ENCODE results near the gene VWC2.
"Not testable (repeated sequence)": the region's sequence is repeated elsewhere in the genome, so short reads cannot be mapped to it uniquely, and the experiment has no call there.

The VWC2 gene

DNA sequence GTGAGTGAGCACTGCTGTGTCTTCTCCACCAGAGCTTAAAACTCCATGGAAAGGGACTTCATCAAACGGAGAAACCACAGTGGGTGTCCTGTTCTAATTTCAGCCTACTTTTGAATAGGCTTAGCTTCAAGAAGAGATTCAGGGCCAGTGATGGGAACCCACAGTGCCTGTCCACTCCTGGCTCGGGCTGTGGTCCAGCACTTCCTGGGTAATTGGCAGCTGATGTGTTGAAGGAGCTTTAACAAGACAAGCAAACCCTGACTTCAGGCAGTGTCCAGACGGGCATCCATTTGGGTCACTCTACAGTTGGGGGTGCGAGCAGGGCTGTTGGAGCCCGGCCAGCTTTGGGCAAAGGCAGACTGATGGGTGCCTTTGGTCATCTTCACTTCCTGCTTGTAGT, 14.5 kb downstream of the VWC2 start:
- no peak for DNase-seq

DNA sequence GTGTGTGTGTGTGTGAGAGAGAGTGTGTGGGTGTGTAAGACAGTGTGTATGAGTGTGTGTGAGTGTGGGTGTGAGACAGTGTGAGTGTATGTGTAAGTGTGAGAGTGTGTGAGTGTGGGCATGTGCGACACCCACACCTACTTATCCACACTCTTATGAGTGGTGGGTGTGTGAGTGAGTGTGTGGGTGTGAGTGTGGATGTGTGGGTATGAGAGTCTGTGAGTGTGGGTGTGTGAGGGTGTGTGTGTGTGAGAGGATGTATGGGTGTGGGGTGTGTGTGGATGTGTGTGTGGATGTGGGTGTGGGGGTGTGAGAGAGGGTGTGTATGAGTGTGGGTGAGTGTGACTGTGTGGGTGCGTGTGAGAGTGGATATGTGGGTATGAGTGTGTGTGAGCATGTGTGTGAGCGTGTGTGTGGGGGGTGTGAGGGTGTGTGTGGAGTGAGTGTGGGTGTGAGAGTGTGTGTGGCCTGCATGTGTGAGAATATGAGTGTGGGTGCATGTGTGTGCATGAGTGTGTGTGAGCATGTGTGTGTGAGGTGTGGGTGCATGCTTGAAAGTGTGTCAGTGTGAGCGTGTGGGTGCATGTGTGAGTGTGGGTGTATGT, 15.1 kb downstream of the VWC2 start:
- no peak for DNase-seq

DNA sequence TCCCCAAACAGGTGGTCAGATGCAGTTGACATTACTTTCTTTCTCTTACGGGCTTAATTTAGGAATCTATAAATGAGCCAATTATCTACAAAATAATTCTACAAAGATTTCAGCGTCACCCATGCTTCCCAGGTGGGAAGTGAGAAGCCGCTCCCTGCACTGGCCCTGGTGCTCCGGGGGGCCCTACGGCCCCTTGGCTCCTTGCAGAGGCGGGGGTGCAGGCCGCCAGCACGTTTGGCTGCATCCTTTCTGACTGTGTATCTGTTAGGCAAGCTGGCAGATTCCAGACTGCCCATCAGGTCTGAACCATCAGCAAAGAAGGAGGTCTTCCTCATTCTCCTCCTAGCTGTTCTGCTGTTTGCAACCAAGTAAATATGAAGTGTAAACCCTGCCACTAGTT, 16.3 kb downstream of the VWC2 start:
- no peak for DNase-seq

DNA sequence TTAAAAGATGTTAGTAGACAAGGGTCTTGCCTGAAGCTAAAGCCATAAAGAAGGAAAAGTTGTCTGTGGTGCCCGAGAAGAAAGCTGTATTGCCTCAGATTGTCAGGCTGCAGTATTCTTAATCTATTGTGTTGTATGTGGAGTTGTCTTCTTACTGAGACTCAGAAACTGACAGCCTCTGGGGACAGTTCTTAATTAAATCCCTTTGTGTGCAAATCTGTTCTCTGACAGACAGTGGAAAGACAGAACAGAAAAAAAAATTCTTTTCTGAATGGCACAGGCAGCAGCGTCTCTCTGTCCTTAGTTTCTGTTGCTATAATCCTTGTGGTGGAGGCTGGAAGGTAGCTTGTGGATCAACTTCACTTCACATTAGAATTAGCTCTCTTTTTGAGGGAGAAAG, 16.8 kb downstream of the VWC2 start:
- no peak for DNase-seq

DNA sequence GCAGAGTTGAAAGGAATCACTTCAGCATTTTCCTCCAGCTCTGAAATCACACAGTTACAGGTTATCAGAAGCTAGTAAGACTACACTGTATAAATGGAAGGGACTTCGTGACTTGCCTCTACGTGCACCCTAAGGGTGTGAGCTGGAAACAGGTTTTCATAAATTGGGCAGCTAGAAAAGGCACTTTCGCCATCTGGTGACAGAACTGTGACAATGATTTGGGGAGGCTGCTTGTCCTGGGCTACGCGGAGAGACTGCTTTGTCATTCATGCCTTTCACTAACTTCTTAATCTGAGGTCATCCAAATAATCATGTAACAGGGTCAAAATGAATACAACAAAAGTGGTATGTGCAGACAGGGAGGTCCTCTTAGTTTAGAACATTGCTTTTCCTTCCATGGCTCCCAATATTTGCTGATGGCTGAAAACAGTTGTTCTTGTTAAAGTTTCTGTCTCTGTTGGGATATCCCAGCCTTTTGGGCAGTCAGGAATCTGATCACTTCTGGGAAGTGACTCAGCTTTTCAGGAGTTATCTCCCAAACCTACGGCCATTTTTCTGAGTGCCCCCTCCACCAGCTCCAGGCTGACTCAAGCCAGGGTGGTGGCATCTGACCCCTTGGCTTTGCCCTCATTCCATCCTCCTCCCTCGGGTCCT, 17.8 kb downstream of the VWC2 start:
- DNase-seq = no peak

DNA sequence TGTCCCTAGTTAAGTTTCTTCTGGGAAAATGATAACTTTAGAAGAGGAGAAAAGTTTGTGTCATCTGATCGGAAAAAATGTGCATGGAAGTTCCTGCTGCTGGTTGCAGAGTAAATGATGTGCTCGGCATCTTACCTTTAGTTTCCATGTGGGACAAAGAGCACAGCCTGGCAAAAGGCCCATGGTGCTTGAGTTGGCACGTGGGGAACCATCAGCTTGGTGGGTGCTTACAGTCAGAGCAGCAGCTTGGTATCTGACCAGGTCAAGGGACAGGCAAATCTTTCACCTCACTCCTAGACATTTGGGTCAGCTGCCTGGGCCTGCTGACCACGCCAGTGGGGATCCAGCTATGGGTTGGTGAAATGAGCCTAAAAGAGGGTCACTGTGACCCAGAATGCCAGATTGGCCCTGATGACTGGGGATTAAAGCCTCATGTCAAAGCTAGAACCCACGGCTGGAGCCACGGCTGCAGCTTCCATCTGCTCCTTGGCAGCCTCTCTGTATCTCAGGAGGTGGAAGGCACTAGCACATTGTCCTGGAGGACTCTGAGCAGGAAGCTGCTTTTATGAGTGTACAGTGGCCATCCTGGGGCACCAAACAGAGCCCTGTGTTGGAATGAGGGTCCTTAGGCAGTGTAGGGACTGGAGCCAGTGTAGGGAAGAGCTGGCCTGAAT, 24.7 kb downstream of the VWC2 start:
- DNase-seq = no peak

DNA sequence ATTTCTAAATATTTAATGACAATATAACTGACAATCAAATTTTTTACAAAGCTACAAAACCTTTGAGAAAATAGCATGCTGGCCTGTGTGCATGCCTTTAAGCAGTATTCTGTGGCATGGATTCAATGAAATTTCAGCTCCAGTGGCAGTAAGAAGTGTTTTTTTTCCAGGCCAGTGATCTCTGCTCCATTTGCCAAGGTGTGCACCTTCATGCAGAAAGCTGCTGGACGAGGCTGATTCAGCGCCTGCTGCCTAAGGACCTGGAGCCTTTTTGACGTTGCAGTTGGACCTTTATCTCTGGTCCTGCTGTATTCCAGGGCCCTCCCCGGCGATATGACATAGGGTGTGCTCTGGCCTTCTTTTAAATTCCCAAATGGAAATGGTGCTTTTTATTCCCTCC, 26.6 kb downstream of the VWC2 start:
- DNase-seq = no peak

DNA sequence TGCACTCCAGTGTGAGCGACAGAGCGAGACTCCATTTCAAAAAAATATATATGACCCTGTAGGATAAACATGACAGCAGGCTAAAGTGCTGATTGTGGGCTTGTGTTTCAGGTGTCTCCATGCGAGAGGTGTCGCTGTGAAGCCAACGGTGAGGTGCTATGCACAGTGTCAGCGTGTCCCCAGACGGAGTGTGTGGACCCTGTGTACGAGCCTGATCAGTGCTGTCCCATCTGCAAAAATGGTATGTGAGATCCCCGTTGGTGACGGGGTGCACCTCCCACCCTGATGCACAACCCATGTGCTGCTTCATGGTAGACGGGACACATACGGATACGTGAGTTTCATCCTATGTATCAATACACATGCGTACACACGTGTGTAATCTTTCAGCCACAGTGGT, 29.2 kb downstream of the VWC2 start:
- DNase-seq = no peak

DNA sequence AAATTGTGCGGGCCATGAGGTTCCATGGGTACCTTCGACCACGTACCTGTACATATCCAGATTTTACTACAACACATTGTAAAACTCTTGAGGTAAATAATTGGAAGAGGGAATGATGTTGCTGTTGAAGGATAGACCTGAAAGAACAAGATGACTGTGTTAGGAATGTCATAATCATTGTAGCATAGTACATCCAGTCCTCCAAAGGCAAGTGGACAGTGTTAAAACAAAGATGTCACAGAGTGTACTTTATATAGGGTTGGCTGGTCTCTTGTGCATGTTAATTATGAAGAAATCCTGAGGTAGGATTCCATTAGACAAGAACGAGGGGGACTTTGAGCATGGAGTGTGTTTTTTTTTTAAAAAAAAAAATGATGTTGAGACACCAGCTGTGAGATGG, 30.4 kb downstream of the VWC2 start:
- no peak for DNase-seq

DNA sequence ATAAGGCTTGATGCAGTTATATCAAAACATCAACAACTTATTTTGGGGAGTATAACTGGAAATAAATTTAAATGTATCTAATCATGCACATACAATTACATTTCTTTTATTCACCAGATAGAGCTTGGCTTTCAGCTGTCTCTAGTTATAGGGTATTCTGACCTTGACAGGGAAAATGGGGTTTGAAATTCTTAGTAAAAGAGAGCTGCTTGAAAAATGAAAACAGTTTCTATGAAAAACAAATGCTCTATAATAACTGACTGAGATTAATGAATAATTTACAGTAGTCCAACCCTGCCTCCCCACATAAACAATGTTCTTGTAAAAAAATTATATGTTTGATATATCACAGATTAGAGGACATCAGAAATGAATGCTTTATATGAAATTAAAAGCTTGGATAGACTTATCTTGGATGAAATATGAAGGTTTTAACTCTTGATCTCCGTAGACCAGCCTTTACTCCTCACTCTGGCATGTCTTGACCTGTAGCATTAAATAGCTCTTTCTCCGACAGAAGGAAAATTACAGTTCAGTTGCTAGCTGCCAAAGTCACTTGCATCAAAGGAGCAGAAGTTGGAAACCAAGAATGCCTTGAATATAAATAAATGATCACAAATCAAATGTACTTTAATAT, 32.1 kb downstream of the VWC2 start:
- DNase-seq = no peak

DNA sequence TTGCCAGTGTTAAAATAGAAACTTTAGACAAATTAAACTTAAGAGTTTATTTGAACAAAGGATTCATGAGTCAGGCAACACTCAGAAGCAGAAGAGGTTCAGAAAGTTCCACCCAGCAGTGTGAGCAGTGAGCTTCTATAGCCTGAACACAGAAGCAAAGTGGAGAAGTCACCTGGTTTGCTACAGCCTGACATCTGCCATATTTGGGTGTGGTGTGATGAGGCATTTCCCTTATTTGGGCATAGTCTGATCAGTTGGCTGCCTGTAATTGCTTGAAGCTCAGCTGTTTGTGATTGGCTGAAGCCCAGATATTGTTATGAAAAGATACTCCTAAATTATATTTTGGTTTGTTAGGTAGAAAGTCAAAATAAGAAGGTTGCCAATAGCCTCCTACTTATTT, 39.1 kb downstream of the VWC2 start:
- no peak for DNase-seq

DNA sequence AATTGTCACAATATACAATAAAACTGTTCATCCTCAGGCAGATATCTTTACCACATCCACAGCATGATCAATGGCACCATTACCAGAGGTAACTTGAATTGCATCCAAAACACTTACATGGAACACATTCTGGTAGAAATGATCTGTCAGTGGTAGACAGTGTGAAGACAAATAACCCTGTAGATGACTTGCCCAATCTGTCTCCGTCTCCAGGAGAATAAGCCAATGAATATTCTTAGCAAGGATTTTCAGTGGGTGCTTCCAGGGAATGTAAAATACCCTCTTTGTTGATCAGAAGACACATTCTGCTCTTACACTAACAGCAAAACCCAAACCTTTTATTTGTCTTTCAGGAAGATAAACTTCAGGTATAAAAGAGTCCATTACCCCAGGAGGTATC, 43.8 kb downstream of the VWC2 start:
- no peak for DNase-seq

DNA sequence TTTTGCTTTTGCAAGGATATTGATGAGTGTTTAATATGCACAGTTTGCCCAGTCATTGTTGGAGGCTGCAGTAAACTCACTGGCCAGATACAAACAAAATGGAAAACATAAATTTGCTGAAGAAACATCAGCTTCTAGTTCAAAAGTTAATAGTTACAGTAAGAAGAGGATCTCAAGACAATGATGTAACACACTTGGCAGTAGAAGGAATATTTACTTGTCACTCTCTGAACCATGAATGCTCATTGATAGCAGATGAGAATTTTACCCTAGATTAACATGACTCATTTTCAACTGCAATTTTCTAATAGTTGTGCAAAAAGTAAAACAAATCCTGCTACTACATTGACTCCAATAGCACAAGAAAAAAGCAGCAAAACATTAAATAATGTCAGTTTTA, 47.7 kb downstream of the VWC2 start:
- no peak for DNase-seq

DNA sequence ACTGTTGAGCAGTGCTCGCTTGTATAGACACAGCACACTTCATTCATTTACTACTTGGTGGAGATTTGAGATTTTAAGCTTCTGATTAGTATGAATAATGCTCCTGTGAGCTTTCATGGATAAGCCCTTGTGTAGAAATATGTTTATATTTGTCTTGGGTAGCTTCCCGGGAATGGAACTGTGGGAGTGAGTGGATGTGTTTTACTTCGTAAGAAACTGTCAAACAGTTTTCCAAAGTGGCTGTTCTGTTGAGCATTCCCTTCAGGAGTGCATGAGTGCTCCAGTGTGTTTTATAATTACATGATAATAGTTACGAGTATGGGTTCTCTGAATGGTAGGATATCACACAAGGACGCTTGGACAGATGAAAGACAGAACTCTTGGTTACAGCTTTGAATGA, 49.4 kb downstream of the VWC2 start:
- DNase-seq = no peak

DNA sequence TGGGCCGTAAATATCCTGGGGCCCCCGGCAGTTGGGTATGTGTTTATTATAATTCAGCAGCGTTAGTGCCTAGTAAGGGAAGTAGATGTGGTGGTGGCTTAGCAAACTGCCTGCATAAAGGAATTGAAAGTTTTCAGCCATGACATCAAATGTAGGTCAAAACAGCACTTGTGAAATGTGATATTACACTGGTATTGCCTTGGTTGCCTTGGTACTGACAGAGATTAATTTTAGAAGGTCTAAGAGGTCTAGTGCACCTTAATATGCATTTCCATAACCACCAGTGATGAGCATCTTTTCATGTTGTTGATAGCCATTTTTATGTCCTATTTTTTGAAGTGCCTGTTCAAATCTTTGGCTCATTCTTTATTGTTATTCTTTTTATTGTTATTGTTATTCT, 50.1 kb downstream of the VWC2 start:
- DNase-seq = no peak

DNA sequence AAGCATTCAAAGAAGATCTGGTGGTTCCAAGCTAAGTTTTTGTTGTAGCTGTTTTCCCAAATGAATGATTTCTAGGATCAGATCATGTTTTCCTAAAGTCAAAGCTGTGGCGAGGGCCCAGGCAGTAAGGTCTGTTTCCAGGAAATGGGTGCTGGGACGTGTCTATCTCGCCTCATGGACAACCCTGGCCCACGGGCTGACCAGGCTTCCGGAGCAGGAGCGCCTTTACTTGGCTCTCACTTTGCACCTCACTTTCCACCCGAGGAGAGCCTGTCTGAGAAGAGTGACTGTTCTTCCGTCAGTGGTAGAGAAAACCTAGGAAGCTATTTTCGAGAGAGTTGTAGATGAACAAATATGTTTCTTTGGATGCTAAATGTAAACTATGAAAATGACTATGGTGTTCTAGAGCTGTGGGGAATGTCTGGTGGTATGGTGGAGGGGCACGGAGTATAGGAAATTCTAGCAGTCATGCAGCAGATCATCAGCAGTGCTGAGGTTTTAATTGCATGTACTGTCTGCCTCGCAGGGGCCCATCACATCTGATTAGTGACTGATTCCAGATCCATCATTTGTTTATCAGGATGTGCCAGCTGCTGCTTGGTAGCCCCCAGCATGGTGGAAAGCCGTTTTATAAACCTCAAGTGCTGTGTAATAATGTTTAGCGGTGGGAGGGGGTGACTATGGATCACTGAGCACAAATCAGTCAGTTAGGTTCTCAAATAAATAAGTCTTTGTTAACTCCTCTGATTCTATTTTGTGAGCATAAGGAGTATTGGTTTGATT, 66.6 kb downstream of the VWC2 start:
- DNase-seq = no peak

DNA sequence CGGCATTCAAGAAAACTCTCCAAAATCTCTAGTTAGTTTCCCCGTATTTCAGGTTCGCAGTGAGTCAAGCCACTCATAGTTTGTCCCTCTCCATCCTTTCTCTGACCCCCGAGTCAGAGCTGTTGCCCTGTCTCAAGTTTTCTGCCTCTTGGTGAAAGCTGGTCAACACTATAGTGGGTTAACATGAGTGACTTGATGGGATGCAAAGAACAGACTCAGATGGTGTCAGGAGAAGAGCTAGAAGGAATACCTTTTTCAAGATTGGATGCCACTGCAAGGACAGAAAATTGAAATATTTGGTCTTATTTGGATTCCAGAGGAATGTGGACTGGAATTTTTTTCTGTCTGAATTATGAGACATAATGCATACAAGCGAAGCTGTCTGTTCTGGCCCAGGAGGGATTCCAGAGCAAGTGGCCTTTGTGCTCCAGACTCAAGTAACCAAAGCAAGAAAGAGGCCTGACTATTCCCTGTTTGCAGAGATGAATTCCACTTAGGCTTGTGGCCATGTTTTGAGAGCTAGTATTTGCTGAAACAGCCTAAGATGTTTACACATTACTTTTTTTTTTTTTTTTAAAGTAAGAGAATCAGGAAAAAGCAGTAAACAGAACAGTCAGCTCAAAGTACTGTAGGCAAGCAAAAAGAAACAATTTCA, 67.4 kb downstream of the VWC2 start:
- DNase-seq = no peak

DNA sequence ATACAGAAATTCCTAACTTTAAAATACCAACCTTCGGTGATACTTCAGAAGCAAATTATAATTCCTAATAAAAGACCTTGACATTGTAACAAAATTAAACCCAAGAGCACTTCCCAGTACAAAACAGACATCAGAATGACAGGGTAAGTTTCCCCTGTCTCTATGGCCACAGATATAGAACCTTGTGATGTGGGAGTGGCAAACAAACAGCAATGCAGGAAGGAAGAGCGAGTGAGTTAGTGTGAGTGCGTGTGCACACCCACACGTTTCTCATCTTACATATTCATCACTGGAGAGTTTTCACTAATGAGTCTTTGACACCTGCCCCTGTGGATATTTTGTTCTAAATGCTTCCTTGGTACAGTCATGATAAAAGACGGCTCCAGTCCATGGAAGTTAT, 72.2 kb downstream of the VWC2 start:
- no peak for DNase-seq

DNA sequence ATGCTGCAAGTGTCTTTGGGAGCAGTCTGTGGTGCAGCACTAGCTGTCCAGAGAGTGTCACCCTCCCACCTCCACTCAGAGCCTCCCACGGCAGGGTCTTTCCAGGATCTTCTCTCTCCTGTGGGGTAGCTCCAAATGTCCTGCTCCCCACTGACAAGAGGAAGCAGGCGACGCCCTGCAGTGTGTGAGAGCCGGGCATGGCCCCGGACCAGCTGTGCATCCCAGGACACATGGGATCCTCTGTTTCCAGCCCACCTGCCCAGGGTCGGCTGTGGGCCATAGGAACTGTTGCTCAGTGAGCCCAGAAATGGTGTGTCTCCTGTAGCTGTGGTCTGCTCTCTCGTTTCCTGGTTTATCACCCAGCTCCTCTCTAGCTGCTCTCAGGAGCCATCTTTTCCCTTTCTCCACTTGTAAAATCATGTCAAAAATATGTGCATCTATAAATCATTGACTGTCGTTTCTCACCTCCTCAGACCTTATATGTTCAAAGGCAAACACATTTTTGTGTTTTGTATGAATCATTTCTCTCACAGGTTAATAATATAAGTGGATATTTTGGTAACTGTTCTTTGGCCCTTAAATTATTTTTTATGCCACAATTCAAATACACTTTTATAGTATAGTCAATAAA, 74.9 kb downstream of the VWC2 start:
- DNase-seq = no peak

DNA sequence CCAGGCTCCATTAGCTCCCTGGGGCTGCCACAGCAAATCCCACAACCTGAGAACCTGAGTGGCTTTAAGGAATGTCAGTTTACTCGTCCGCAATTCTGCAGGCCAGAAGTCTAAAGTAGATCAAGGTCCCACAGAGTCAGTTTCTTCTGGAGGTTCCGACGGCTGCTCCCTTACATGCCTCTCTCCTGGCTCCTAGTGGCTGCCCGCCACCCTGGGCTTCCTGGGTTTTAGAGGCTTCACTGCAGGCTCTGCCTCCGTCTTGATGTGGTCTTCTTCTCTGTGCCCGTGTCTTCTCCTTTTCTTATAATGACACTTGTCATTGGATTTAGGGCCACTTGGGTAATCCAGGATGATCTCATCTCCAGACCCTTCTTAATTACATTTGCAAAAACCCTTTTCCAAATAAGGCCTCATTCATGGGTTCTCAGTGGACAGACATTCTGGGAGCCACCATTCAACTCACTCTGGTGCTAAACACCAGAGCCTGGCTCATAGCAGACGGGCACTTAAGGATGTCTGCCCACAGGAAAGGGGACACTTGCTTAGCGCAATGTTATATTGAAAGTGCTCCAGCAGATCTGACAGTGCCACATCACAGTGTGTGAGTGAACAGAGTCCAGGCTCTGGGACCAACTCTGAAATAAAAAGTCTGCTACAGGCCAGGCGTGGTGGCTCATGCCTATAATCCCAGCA, 77.6 kb downstream of the VWC2 start:
- no peak for DNase-seq

DNA sequence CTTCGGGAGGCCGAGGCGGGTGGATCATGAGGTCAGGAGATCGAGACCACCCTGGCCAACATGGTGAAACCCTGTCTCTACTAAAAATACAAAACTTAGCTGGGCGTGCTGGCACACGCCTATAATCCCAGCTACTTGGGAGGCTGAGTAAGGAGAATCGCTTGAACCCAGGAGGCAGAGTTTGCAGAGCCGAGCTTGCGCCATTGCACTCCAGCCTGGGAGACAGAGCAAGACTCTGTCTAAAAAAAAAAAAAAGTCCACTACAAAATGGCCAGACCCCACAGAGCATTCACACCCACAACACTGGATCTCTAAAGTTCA, 78.1 kb downstream of the VWC2 start:
- not testable (repeated sequence) for DNase-seq

Measured in stimulated activated CD4-positive, alpha-beta T cell treated with anti-CD3 and anti-CD28 coated beads, Interleukin-12 subunit alpha, Interleukin-12 subunit beta, amount 100 ng/mL, for 4 hours (primary cell).